GOT3 (cell line): ENCODE measurements around the gene RACK1.
"Not testable (repeated sequence)": the region's sequence is repeated elsewhere in the genome, so short reads cannot be mapped to it uniquely, and the experiment has no call there.

Source experiments
- DNase-seq: peaks from one replicate; lab custom pipeline; 2025; ENCODE audit warnings: mixed read lengths; lab: John Stamatoyannopoulos, UW

The RACK1 gene

DNA sequence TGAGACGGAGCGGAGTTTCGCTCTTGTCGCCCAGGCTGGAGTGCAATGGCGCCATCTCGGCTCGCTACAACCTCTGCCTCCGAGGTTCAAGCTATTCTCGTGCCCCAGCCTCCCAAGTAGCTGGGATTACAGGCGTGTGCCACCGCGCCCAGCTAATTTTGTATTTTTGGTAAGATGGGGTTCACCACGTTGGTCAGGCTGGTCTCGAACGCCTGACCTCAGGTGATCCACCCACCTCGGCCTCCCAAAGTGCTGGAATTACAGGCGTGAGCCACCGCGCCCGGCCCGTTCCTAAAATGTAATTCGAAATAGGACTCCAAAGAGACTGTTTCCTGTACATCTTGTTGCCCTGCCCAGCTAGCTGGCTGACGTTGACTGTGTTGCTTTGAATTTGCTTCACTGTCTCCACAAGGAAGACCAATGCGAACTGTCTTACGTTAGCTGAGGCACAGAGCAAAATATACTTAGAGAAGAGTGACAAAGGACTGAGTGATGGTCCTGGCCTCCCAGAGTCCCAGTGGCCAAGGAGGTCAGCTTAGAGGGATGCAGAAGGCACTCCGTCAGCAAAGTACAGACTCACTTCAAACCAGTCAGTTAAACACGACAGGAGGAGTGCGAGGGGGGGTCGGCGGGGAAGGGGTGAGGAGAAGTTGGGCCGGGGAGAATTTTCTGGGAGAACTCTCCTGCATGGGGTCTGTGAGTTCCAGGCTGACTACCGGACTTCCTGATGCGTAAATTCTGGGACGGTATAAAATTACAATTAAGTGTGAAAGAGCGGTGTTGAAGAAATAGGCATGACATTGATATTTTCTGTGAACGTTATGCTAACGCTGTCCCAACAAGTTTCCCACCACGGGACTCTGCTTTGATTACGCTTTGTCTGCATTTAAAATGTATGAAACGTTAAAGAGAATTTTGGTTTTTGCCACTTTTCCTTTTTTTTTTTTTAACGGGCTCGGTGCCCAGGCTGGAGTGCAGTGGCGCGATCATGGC is 27.4 kb downstream of the RACK1 start:
- DNase-seq: no peak

GRCh38 chr5:181214249-181214648 is 29.5 kb downstream of the RACK1 start:
- DNase-seq: not testable (repeated sequence)

- DNase-seq: no peak
Observed at GRCh38 chr5:181212934-181213333, 30.8 kb downstream of the RACK1 start.

GRCh38 chr5:181212080-181212479 is 31.6 kb downstream of the RACK1 start:
- no peak for DNase-seq

GRCh38 chr5:181211208-181211607 is 32.5 kb downstream of the RACK1 start:
- DNase-seq: no peak

- DNase-seq: not testable (repeated sequence)
Observed at GRCh38 chr5:181210698-181211097, 33.0 kb downstream of the RACK1 start.

GRCh38 chr5:181210148-181210547 is 33.6 kb downstream of the RACK1 start:
- not testable (repeated sequence) for DNase-seq

DNA sequence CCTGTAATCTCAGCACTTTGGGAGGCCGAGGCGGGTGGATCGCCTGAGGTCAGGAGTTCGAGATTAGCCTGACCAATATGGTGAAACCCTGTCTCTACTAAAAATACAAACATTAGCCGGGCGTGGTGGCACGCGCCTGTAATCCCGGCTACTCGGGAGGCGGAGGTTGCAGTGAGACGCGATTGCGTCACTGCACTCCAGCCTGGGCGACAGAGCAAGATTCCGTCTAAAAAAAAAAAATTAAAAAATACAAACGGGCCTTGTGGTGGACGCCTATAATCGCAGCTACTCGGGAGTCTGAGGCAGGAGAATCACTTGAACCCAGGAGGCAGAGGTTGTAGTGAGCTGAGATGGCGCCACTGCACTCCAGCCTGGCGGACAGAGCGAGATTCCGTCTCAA is 34.7 kb downstream of the RACK1 start:
- DNase-seq: not testable (repeated sequence)

- DNase-seq: no peak
Observed at GRCh38 chr5:181207960-181208253, 35.8 kb downstream of the RACK1 start.

DNA sequence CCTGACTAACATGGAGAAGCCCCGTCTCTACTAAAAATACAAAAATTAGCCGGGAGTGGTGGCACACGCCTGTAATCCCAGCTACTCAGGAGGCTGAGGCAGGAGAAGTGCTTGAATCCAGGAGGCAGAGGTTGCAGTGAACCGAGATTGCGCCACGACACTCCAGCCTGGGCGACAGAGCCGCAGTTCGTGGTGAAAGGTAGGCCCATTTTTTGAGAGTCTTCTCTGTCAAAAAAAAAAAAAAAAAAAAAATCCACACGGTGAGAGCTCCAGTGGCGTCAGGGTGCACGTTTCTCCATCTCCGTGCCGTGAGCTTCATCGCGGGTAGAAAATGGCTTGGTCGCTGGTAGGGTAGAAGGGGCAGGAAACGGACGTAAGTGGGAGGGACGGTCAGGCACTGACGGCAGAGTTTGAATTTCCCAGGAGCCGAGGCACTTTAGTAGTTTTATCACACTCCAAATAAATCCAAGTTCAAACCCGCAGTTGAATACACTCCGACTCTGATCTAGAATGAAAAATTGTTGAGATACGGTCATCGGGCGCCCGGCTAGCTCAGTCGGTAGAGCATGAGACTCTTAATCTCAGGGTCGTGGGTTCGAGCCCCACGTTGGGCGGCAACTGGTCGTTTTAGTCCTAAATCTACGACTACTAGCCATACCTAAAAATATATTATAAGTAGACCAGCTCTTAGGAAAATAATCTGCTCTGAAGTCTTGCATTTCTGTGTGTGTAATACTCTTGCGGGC is 36.3 kb downstream of the RACK1 start:
- DNase-seq: no peak

GRCh38 chr5:181205761-181206649 is 37.7 kb downstream of the RACK1 start:
- no peak for DNase-seq

- DNase-seq: no peak
Observed at GRCh38 chr5:181204826-181205760, 38.6 kb downstream of the RACK1 start, which contains the start of gene TRIM7. TSS of gene TRIM7 (minus strand) at chr5:181205196. CDS start at chr5:181205110, 86 bp downstream.

DNA sequence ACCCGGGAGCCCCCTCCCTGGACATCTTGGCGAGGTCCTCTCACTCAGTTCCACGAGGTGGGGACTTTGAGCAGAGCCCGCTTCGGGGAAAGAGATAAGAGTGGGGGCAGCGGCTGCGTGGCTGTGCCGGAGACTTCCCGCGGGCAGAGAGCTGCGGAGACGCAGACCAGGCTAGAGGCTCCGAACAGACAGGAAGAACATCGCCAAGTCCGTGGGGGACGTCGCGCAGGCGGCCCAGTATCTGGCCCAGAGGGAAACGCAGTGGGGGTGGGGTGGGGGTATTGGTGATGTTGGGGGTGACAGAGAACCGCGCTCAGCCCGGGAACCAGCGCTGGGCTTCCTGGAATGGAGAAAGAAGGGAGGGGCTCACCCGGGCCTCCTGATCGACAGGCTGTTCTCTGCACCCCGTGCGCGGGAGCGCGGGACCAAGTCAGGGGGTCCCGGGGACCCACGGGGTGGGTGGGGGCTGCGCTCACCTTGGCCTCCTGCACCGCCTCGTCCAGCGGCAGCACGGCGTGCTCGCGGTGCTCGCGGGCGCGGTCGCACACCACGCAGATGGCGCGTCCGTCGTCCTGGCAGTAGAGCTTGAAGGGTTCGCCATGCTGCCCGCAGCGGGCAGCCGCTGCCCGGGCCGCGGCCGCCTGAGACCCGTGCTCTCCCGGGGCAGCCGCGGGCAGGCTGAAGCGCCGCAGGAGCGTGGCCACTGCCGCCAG is 39.4 kb downstream of the RACK1 start:
- DNase-seq: no peak

- DNase-seq: no peak
Observed at GRCh38 chr5:181203777-181204112, 40.0 kb downstream of the RACK1 start.

DNA sequence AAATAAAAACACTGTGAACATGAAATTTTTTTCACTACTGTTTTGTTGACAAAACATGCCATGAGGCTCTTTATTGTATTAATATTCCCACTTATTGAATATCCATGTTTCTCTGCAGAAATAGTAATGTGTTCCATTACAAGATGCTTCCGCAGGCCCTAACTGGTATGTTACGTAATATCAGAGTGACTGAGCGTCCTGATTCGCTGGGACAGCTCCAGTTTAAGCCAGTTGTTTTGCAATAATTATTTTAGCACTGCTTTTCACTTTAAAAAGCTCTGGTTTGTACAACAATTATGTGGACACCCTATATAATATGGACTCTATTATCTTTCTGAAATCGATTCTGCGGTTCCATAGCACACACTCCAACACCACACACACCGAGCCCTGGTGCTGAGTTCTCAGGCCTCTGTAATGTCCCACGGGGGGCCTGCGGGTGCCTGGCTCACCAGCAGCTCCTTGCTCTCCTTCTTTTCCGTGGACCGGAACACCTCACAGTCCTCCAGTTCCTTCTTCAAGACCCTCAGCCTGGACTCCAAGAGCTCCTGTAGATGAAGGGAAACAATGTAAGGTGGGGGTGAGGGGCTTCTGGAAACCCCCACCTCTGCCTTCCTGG is 40.5 kb downstream of the RACK1 start:
- no peak for DNase-seq

- DNase-seq: no peak
Observed at GRCh38 chr5:181200816-181201215, 42.9 kb downstream of the RACK1 start.

DNA sequence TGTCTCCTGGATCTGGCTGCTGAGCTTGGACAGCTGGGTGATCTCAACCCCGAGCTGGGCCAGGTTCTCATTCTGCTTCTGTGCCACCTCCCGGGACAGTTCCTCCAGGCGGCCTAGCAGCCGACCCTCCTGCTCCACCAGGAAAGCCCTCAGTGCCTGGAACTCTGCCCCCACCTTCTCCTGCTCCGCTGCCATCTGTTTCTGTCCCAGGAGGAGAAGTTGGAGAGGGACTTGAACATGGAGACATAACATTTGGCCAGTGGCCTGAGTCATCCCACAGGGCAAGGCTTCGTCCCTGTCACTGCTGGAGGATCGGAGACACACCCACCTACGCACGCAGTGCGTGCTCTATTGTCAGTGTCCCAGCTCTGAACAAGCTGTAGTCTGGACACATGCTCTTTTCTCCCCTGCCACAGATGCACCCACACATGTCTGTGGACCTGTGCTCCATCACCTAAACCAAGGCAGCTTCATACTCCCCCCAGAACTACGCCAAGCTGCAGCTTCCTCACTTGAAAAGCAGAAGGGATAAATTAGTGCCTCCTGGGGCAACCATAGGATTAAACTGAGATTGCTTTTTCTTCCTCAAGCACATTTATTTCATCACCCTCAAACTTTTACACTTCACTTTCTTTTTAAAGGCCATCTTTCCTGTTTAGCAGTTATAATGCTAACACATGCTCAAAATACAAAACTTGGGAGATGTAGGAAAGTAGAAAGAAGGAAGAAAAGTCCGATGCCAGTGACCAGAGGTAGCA is 43.6 kb downstream of the RACK1 start:
- no peak for DNase-seq

DNA sequence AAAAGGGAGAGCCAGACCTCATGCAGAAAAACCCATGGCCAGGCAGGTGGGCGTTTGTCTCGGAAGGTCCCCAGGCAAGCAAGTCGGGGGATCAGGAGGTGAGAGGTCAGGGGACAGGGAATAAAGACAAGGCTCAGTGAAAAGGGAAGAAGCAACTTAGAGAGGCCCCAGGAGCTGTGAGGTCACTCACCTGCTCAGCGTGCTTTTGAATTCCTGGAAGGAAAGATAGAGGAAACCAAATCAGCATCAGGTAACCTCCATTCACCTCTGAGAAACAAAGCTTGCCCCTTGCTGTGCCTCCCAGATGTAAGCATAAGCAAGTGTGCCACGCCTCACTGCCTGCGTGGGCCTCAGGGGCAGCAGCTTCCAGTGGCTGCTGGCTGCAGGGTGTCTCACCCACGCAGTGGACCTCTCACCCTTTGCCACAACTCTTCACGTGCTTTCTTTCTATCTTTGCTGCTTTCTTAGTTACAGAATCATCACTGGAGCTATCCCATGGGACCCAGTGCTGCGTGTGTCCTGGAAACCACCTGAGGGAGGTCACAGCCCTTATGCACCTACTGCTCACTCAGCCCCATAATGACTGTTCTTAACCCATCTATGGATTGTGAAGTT is 44.7 kb downstream of the RACK1 start:
- DNase-seq: no peak
